Measurements from ENCODE around the gene NRP1. TPM values are rescaled to one million over a fixed set of nuclear protein-coding genes. Genes with fewer than 3 reads are reported as not detected.
A peak's percentile ranks its signal among the peaks of the same experiment; 100 is the strongest.

NRP1 gene
- polyA plus RNA-seq, 2 of the 4 experiments (the other 2 are of a cell fraction), result 121 to 259 TPM

DNA sequence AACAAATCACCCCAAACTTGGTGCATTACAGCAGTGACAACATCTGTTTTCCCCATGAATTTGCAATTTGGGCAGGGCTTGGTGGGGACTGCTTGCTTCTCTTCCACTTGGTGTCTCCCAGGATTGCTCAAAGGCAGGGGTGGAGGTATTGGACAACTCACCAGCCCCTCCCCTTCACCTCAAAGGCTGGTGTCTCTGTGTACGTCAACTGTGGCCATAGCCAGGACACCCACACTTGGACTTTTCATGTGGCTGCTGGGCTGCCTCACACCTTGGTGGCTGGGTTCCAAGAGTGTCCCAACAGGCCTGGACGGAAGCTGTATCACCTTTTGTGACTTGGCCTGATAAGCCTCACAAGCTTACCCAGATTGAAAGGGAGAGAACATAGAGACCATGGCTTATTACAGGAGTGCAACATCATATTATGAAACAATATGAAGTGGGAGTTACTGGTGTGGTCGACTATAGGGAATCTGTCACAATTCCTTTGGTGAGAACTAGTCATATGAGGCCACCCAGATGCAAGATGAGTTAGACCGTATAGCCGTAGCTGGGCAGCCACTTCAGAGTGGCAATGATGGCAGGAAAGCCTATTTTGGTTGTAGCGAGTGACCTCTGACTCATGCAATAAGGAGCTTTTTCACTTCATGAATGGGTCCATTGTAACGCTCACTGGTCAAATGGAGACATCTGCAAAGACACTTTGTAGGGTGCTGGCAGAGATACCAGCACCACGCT lies 188.8 kb downstream of the NRP1 start:
- Histone ChIP-seq H3K9me3 (peaks cover 17% of the 10 kb centered on the region; the same call in 1 of the 3 replicates), H3K4me1 (peaks cover 14% of the 10 kb centered on the region), H3K4me2 (no peak overlapping the region), H3K4me3 (no peak overlapping the region), H3K27ac (peak overlapping the region; percentile 34 to 95; a peak in 4 of 6 replicates)
- TF ChIP-seq SREBF2 (IDR thresholded peaks at IDR 0.05), result no peak
- no peak for TF ChIP-seq RFX5 (IDR thresholded peaks at IDR 0.05)
- TF ChIP-seq HOXA7 (CRISPR knock-in tag; IDR thresholded peaks at IDR 0.05), result no peak
- no peak for TF ChIP-seq ZNF302 (CRISPR knock-in tag; IDR thresholded peaks at IDR 0.05)
- no peak for TF ChIP-seq FOSB (CRISPR knock-in tag; IDR thresholded peaks at IDR 0.05)
- TF ChIP-seq, protein P1, sequence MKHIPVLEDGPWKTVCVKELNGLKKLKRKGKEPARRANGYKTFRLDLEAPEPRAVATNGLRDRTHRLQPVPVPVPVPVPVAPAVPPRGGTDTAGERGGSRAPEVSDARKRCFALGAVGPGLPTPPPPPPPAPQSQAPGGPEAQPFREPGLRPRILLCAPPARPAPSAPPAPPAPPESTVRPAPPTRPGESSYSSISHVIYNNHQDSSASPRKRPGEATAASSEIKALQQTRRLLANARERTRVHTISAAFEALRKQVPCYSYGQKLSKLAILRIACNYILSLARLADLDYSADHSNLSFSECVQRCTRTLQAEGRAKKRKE (CRISPR knock-in tag; IDR thresholded peaks at IDR 0.05; ENCODE audit: low read depth), result no peak
- TF ChIP-seq JUNB (IDR thresholded peaks at IDR 0.05), result no peak
- TF ChIP-seq FOSL2 (IDR thresholded peaks at IDR 0.05), result no peak
- TF ChIP-seq FOSL2 (CRISPR knock-in tag; IDR thresholded peaks at IDR 0.05), result no peak
- no peak for TF ChIP-seq POLR2AphosphoS2 (conservative IDR thresholded peaks at IDR 0.05; ENCODE audit: low read length)
- TF ChIP-seq ZSCAN20 (CRISPR knock-in tag; IDR thresholded peaks at IDR 0.05), result no peak
- no peak for TF ChIP-seq CBX8 (IDR thresholded peaks at IDR 0.05)
- no peak for TF ChIP-seq GATA3 (IDR thresholded peaks at IDR 0.05; ENCODE audit: borderline replicate concordance)
- TF ChIP-seq BHLHE40 (IDR thresholded peaks at IDR 0.05; ENCODE audit: low read depth, low read length), result no peak
- no peak for TF ChIP-seq POLR2A (IDR thresholded peaks at IDR 0.05; ENCODE audit: low read length)
- TF ChIP-seq, protein P2, sequence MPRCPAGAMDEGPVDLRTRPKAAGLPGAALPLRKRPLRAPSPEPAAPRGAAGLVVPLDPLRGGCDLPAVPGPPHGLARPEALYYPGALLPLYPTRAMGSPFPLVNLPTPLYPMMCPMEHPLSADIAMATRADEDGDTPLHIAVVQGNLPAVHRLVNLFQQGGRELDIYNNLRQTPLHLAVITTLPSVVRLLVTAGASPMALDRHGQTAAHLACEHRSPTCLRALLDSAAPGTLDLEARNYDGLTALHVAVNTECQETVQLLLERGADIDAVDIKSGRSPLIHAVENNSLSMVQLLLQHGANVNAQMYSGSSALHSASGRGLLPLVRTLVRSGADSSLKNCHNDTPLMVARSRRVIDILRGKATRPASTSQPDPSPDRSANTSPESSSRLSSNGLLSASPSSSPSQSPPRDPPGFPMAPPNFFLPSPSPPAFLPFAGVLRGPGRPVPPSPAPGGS (IDR thresholded peaks at IDR 0.05), result no peak
- no peak for ATAC-seq
- CTCF ChIA-PET, result interaction anchor here (0.9 to 2.6 kb wide), 4 partner anchors 10 to 79 kb away, joined by 3 to 22 read pairs (median 4); no protein-coding TSS in a partner anchor
- whole genome bisulfite sequencing (ENCODE audit: missing lambda C conversion rate), result 90% methylated on average over 8 of the region's 8 CpGs
- DNase-seq (ENCODE audit: low read depth in 1 of 2, low spot score in 1 of 2), result no peak
- no peak for FAIRE-seq
- POLR2A ChIA-PET, result no interaction called here

DNA sequence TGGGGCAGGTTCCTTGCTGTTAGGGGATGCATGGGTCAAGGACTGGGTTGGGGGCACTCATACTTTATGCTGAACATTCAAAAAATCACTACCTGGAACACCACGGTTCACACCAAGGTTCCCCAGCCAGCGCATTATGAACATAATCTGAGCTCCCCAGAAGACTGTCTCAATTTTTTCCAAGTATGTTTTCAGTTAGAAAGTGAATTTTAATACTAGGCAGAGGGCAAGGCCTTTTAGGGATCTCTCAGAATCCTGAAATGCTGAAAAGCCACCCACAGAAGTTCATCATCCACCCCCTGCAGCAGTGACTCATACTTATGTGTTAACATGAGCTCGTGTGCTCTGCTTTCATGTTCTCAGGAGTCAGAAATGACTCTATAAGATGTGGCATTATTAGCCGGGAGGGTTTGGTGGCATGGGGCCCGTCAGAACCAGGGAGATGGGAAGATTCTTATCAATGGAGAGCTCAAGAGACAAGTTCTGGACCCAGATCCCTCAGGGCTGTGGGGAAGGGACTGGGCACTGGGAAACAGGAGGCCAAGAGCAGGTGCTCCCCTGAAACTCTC lies 191.2 kb downstream of the NRP1 start:
- peak overlapping the region; percentile 26 for H3K4me2 ChIP-seq
- peak; percentile 62 to 63; a peak in 5 of 6 replicates for ATAC-seq

DNA sequence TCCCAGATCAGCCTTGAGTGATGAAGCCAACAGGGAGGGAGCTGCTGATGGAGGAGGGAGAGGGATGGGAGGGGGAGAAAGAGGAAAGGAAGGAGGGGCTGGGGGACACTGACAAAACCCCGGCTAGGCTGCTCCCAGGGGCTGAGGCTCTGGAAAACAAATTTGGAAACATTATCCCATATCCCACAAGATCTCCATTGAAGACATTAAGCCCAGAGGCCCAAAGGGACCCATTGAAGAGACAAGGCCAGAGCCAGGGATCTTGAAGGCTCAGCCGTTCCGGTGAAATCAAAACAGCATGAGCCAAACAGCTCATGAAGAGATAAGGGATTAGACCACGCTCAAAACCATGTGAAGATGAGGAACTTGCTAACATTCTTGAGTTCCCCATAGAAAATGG lies 192.2 kb downstream of the NRP1 start:
- H3K4me3 ChIP-seq, result no peak overlapping the region
- no peaks in the 10 kb centered on the region for H3K9me3 ChIP-seq
- ChIA-PET POLR2A (no interaction called here), CTCF (interaction anchor here (1.0 to 11.3 kb wide), 3 partner anchors 9 to 102 kb away, joined by 3 to 107 read pairs (median 5); no protein-coding TSS in a partner anchor)
- DNase-seq (ENCODE audit: low read depth in 1 of 2, low spot score in 1 of 2), result no peak
- H3K27ac ChIP-seq, result peak overlapping the region; percentile 63 to 95; a peak in 5 of 6 replicates
- WGBS (ENCODE audit: missing lambda C conversion rate), result 88% methylated on average over 4 of the region's 4 CpGs
- H3K4me1 ChIP-seq, result peaks cover 19% of the 10 kb centered on the region
- no peak overlapping the region for H3K4me2 ChIP-seq
- no peak for TF ChIP-seq ZC3H11A (IDR thresholded peaks at IDR 0.05)
- no peak for TF ChIP-seq HEYL (CRISPR knock-in tag; IDR thresholded peaks at IDR 0.05)
- TF ChIP-seq RCOR1 (IDR thresholded peaks at IDR 0.05; ENCODE audit: low read depth, low read length), result no peak
- TF ChIP-seq EP300 (IDR thresholded peaks at IDR 0.05), result no peak
- no peak for FAIRE-seq
- no peak for ATAC-seq

More for the DNA sequence above, 191.2 kb downstream of the NRP1 start:
- 52% methylated on average over 5 of the region's 5 CpGs for WGBS (ENCODE audit: missing lambda C conversion rate)
- peak in 1 of 2 experiments; percentile 48 for DNase-seq (ENCODE audit: low read depth in 1 of 2, low spot score in 1 of 2)
- H3K27ac ChIP-seq, result peak overlapping the region; percentile 63 to 95
- ChIA-PET CTCF (interaction anchor here (0.6 to 11.3 kb wide), 6 partner anchors 9 to 133 kb away, joined by 3 to 107 read pairs (median 4); no protein-coding TSS in a partner anchor), POLR2A (interaction anchor here (0.9 to 1.0 kb wide), 2 partner anchors 9 to 133 kb away, joined by 4 to 6 read pairs; no protein-coding TSS in a partner anchor)
- TF ChIP-seq ZC3H11A (IDR thresholded peaks at IDR 0.05), result no peak
- TF ChIP-seq EP300 (IDR thresholded peaks at IDR 0.05), result peak in 1 of 2 experiments; percentile 20; a peak in 1 of 5 replicates
- TF ChIP-seq GATA3 (IDR thresholded peaks at IDR 0.05; ENCODE audit: borderline replicate concordance), result peak; percentile 19; the same call in 1 of the 2 replicates
- TF ChIP-seq JUNB (IDR thresholded peaks at IDR 0.05), result peak; percentile 59; the same call in 1 of the 2 replicates
- no peak for TF ChIP-seq FOXS1 (CRISPR knock-in tag; IDR thresholded peaks at IDR 0.05)
- 0 out of 2 replicates have a peak, but pooled peaks have one; percentile 44 for TF ChIP-seq FOSL2 (IDR thresholded peaks at IDR 0.05)
- peak; percentile 67 for TF ChIP-seq FOSL2 (CRISPR knock-in tag; IDR thresholded peaks at IDR 0.05)
- peak; percentile 18 for TF ChIP-seq MAFK (IDR thresholded peaks at IDR 0.05; ENCODE audit: partially characterized antibody)
- FAIRE-seq, result no peak
- peaks cover 6% of the 10 kb centered on the region; the same call in 1 of the 3 replicates for H3K9me3 ChIP-seq
- peaks cover 14% of the 10 kb centered on the region for H3K4me1 ChIP-seq
- H3K4me3 ChIP-seq, result no peak overlapping the region
